ENCODE data around the gene TUBA3D.
"Not testable (repeated sequence)": the region's sequence is repeated elsewhere in the genome, so short reads cannot be mapped to it uniquely, and the experiment has no call there.

GRCh38 chr2:131515235-131515634 lies 39.3 kb downstream of the TUBA3D start:
- TF ChIP-seq POLR2A, CTCF, POLR2AphosphoS5 (IDR thresholded peaks at IDR 0.05): not testable (repeated sequence)

Data from prostate gland (tissue), 2 donors.